Measurements from ENCODE around the gene PSMD4. TPM values are rescaled to one million over a fixed set of nuclear protein-coding genes. Genes with fewer than 3 reads are reported as not detected.

Gene PSMD4
- polyA plus RNA-seq, 3 donors, result 232 to 266 (median 252) TPM

DNA sequence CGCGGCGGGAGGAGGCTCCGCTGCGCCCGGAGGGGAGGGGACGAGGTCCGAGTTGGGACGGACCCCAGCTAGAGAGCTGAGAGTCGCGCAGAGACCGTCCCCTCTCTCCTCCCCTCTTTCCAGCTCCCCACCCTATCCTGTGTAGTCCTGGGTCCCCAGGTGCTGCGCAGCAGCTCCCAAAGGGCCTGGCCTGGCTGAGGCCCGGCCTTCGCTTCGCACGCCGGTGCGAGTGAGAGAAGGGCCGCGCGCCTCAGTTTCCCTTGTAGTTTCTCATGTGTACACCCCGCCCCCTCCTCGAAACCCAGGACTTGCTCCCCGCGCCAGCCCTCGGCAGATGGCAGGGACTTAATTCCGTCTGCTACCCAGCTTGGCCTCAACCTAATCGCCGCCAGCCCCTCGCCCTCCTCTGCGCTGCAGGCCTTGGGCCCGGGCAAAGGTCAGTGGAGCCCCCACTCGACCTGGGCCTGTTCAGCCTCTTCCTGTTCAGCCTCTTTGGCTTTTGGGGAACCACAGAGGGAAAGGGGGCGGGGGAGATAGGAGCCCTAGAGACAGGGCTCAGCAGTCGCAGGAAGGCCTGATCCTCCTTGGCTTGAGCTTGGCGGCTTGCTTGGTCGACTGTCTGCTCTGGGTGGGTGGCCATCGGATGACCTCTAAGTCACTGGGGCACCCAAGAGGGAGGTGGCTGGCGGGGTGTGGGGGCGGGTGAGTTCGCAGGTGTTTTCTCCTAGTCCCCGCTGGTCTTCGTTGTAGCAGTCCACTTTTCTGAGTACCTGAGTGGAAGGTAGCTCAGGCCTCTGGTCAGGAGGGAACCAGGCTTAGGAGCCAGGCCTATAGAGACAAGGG is 28.6 kb downstream of the PSMD4 start:
- Mint-ChIP-seq H3K4me3 (peak overlapping the region; percentile 99 to 100), H3K9me3 (peaks cover 0 to 2% (median 0%) of the 10 kb centered on the region in 7 donors), H3K27ac (peak overlapping the region; percentile 96 to 100 (median 98)), H3K36me3 (peaks cover 24 to 43% of the 10 kb centered on the region in 2 donors), H3K27me3 (ENCODE audit: low read depth in 3 of 3) (peaks cover 0 to 1% (median 0%) of the 10 kb centered on the region in 3 donors), H3K4me1 (peaks cover 34% of the 10 kb centered on the region)
- peak overlapping the region; percentile 86 for H3K9ac ChIP-seq (ENCODE audit: insufficient read depth, low read length, poor library complexity, severe bottlenecking)
- peak; percentile 65 to 78 (median 68) for DNase-seq
- H3K36me3 ChIP-seq (replicated peaks in 1 of 2; ENCODE audit: control insufficient read depth in 1 of 2, insufficient read depth in 2 of 2, low read length in 2 of 2), result peaks cover 30 to 35% of the 10 kb centered on the region in 2 donors
- peak overlapping the region; percentile 94 to 96 for H3K27ac ChIP-seq (ENCODE audit: low read depth in 1 of 2, low read length in 2 of 2)
- 3% methylated on average over 42 of the region's 44 CpGs for WGBS (ENCODE audit: insufficient coverage)
- intact Hi-C loops (cut with micrococcal nuclease), result loop anchor here in 1 of 2 donors (10.0 kb wide), 1 partner anchor 182 kb away; no protein-coding TSS in a partner anchor
- peak overlapping the region; percentile 65 for H2AFZ ChIP-seq (ENCODE audit: insufficient read depth, low read depth, low read length, poor library complexity, severe bottlenecking)
- peaks cover 48% of the 10 kb centered on the region for H4K20me1 ChIP-seq (ENCODE audit: insufficient read depth, low read length)
- H3K4me1 ChIP-seq (ENCODE audit: control insufficient read depth in 1 of 2, insufficient read depth in 2 of 2, low read length in 2 of 2), result peaks cover 35 to 53% of the 10 kb centered on the region in 2 donors
- no peaks in the 10 kb centered on the region for H3K27me3 ChIP-seq (ENCODE audit: control insufficient read depth in 2 of 2, insufficient read depth in 2 of 2, low read length in 2 of 2)
- H3K79me2 ChIP-seq (ENCODE audit: insufficient read depth, low read length), result peaks cover 72% of the 10 kb centered on the region
- no peaks in the 10 kb centered on the region for H3K9me3 ChIP-seq (replicated peaks in 1 of 2; ENCODE audit: control insufficient read depth in 1 of 2, insufficient read depth in 1 of 2, low read length in 2 of 2)
- H3K4me2 ChIP-seq (replicated peaks; ENCODE audit: extremely low read depth, low read length, poor library complexity, severe bottlenecking), result peak overlapping the region; percentile 100
- TF ChIP-seq, protein P1, sequence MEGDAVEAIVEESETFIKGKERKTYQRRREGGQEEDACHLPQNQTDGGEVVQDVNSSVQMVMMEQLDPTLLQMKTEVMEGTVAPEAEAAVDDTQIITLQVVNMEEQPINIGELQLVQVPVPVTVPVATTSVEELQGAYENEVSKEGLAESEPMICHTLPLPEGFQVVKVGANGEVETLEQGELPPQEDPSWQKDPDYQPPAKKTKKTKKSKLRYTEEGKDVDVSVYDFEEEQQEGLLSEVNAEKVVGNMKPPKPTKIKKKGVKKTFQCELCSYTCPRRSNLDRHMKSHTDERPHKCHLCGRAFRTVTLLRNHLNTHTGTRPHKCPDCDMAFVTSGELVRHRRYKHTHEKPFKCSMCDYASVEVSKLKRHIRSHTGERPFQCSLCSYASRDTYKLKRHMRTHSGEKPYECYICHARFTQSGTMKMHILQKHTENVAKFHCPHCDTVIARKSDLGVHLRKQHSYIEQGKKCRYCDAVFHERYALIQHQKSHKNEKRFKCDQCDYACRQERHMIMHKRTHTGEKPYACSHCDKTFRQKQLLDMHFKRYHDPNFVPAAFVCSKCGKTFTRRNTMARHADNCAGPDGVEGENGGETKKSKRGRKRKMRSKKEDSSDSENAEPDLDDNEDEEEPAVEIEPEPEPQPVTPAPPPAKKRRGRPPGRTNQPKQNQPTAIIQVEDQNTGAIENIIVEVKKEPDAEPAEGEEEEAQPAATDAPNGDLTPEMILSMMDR (IDR thresholded peaks at IDR 0.05), result no peak
- H3K4me3 ChIP-seq (replicated peaks in 1 of 3; ENCODE audit: low read depth in 2 of 3, low read length in 3 of 3), result peak overlapping the region; percentile 63 to 96 (median 88)

DNA sequence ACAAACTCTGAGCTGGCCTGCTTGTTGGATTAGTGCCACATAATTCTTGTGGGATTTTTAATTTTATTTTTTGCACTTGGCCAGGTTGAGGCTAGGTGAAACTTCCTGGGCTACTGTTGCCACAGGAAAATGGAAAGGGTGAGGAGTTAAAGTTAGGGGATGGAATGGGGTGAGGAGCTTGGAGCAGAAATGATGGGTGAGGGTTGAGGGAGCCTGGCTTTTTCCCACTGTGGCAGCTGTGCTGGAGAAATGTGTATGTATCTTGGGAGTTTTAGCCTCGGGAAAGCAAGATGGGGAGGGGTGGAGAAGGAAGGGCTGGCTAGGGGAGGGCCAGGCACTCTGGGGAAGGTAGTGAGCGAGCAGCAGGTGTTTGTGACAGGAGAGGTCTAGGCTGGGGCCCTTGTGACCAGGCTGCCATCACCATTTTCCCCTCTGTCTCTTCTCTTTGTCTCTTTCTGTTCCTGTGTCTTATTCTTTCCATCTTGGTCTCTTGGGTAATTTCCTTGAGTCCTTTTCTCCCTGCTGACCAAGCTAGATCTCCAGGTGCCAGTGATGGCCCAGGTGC is 29.6 kb downstream of the PSMD4 start:
- Histone ChIP-seq H3K79me2 (ENCODE audit: insufficient read depth, low read length) (peaks cover 77% of the 10 kb centered on the region), H3K27ac (ENCODE audit: low read depth in 1 of 2, low read length in 2 of 2) (peak overlapping the region; percentile 94 to 96), H3K9ac (ENCODE audit: insufficient read depth, low read length, poor library complexity, severe bottlenecking) (no peak overlapping the region), H3K4me2 (replicated peaks; ENCODE audit: extremely low read depth, low read length, poor library complexity, severe bottlenecking) (peak overlapping the region; percentile 100), H3K4me3 (replicated peaks in 1 of 3; ENCODE audit: low read depth in 2 of 3, low read length in 3 of 3) (peak overlapping the region in 1 of 3 experiments; percentile 88), H3K9me3 (replicated peaks in 1 of 2; ENCODE audit: control insufficient read depth in 1 of 2, insufficient read depth in 1 of 2, low read length in 2 of 2) (no peaks in the 10 kb centered on the region), H3K4me1 (ENCODE audit: control insufficient read depth in 1 of 2, insufficient read depth in 2 of 2, low read length in 2 of 2) (peaks cover 26 to 46% of the 10 kb centered on the region in 2 donors), H4K20me1 (ENCODE audit: insufficient read depth, low read length) (peaks cover 58% of the 10 kb centered on the region), H3K27me3 (ENCODE audit: control insufficient read depth in 2 of 2, insufficient read depth in 2 of 2, low read length in 2 of 2) (no peaks in the 10 kb centered on the region), H2AFZ (ENCODE audit: insufficient read depth, low read depth, low read length, poor library complexity, severe bottlenecking) (no peak overlapping the region), H3K36me3 (replicated peaks in 1 of 2; ENCODE audit: control insufficient read depth in 1 of 2, insufficient read depth in 2 of 2, low read length in 2 of 2) (peaks cover 40 to 45% of the 10 kb centered on the region in 2 donors)
- Mint-ChIP-seq H3K4me1 (peaks cover 30% of the 10 kb centered on the region), H3K36me3 (peaks cover 34 to 53% of the 10 kb centered on the region in 2 donors), H3K27me3 (ENCODE audit: low read depth in 3 of 3) (peaks cover 0 to 1% (median 0%) of the 10 kb centered on the region in 3 donors), H3K27ac (peak overlapping the region in 6 of 7 donors; percentile 81 to 100 (median 97)), H3K4me3 (peak overlapping the region in 1 of 2 donors; percentile 100), H3K9me3 (peaks cover 0 to 2% (median 0%) of the 10 kb centered on the region in 7 donors)
- TF ChIP-seq, protein P1 (IDR thresholded peaks at IDR 0.05), result no peak
- intact Hi-C loops (cut with micrococcal nuclease), result loop anchor here in 1 of 2 donors (10.0 kb wide), 1 partner anchor 181 kb away; no protein-coding TSS in a partner anchor
- no peak for DNase-seq
- no CpG with 5 or more reads among the region's 2 CpGs for WGBS (ENCODE audit: insufficient coverage)
